ENCODE data around the gene YY1AP1. TPM values are rescaled to one million over a fixed set of nuclear protein-coding genes. Genes with fewer than 3 reads are reported as not detected.
"Not testable (repeated sequence)": the region's sequence is repeated elsewhere in the genome, so short reads cannot be mapped to it uniquely, and the experiment has no call there.

YY1AP1 gene
- 10 to 100 TPM; 72.6 to 79.6 (median 76.8) TPM for polyA plus RNA-seq (ENCODE audit: insufficient read length in 4 of 4)

DNA sequence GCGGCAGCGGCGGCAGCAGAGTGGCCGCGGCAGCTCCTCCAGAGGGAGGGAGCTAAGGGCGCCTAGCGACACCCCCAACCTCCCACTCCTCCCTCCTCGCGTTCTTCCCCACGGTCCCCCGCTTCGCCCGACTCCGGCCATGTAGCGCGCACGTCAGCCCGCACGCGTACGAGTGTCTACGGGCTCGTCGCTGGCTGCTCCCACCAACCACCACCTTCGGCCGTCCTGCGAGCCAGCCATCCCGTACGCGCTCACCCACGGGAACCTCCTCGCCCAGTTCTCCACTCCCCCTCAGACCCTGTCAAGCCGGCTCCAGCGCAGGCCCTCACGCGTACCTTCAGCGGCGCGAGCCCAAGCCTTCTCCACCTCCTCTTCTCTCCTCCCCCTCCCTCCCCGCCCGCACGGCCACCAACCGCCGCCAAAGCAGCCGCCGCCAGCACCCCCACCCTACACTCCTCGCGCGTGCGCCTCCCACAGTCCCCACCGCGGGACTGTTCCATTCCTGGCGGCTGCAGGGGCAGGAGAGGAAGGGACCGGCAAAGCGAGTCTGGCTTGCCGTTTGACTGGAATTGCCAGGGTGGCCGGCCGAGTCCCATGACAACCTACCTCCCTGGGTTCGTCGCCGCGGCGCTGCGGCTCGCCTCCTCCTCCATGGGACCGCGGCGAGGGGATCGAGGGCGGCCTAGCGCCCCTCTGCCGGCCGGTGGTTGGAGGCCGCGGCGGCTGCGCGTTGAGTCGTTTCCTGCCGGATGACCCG lies at the start of gene YY1AP1:
Gene YY1AP1 (minus strand): TSS at position 451 of the 757 bp plus-strand sequence. CDS start 8,338 bp downstream, outside the sequence.
- peak; percentile 82 to 87 (median 86) for DNase-seq (ENCODE audit: low read depth in 4 of 4, low spot score in 3 of 4)

GRCh38 chr1:155729031-155729898 lies 40.7 kb upstream of the YY1AP1 start:
- peak; percentile 5 to 45 (median 24) for DNase-seq (ENCODE audit: low read depth in 4 of 4, low spot score in 3 of 4)

DNA sequence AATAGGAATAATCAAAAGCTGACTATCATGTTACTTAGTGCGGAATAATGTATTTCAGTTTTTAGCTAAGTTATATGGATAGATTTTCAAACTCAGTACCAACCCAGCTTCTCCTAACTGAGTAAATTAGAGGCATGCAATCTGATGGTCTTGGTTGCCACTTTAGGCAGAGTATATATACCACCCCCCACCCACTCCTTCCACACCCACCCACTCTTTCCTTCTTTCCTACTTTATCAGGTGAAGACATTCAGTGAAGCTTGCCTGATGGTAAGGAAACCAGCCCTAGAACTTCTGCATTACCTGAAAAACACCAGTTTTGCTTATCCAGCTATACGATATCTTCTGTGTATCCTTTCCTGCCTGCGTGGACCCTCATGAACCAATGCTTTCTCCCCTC lies 36.6 kb upstream of the YY1AP1 start:
- no peak for DNase-seq (ENCODE audit: low read depth in 4 of 4, low spot score in 3 of 4)

- DNase-seq (ENCODE audit: low read depth in 4 of 4, low spot score in 3 of 4) = no peak
Observed at GRCh38 chr1:155719703-155720102, 31.1 kb upstream of the YY1AP1 start.

DNA sequence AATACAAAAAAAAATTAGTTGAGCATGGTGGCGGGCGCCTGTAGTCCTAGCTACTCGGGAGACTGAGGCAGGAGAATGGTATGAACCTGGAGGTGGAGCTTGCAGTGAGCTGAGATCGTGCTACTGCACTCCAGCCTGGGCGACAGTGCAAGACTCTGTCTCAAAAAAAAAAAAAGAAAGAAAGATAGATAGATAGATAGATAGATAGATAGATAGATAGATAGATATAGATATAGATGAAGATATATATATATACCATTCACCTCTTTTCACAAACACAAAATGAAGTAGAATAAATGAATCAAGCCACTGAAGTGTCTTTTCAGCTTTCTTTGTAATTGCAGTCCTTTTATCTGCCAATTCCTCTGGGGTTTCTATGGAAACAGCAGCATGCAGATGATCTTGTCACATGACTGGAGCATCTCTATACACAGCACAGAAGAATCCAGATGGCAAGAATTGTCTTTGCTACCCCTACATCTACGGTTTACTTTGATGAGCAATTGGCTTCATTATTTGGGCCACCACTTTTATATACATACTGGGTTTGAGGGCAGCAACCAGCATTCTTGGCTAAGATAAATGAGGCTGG lies 30.0 kb upstream of the YY1AP1 start:
- not testable (repeated sequence) for DNase-seq (ENCODE audit: low read depth in 4 of 4, low spot score in 3 of 4)

DNA sequence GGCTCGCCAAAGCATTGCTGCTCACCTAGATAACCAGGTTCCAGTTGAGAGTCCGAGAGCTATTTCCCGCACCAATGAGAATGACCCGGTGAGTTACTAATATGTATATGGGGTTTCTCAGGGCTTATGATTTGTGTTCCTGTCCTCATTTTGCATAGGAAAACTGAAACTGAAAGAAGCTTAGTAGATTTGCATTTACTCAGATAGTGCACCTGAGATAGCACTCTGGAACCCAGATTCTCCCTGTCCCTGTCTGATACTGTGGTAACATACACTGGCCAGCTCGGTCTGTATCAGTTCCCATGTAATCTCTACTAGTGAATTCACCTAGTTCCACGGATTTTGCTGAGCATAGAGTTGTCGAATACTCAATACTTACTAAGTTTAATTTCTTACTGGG lies 28.5 kb upstream of the YY1AP1 start:
- no peak for DNase-seq (ENCODE audit: low read depth in 4 of 4, low spot score in 3 of 4)

DNA sequence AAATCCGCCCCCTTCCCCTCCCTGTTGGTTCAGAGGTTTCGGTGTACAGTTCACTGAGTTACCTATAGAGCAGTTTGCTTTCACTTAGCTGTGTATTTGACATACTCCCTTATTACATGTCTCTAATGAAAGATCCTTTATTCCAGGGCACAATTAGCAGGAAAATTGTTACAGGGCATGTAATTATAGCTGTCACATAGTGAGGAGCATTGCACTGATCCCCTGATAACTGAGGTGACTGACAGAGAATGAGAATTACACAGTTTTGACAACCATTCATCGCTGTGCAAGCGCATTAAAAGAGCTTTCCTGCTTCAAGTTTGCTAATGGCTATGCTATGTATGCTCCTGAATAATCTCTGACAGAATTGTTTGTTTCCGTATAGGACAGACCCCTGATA lies 27.2 kb upstream of the YY1AP1 start:
- no peak for DNase-seq (ENCODE audit: low read depth in 4 of 4, low spot score in 3 of 4)

DNA sequence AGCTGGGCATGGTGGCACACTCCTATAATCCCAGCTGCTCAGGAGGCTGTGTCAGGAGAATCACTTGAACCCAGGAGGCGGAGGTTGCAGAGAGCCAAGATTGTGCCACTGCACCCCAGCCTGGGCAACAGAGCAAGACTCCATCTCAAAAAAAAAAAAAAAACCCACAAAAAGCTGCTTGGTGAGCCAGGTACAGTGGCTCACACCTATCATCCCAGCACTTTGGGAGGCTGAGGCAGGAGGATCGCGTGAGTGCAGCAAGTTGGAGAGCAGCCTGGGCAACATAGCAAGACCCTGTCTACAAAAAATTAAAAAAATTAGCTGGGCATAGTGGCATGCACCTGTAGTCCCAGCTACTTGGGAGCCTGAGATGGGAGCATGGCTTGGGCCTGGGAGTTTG lies 26.5 kb upstream of the YY1AP1 start:
- DNase-seq (ENCODE audit: low read depth in 4 of 4, low spot score in 3 of 4) = not testable (repeated sequence)

DNA sequence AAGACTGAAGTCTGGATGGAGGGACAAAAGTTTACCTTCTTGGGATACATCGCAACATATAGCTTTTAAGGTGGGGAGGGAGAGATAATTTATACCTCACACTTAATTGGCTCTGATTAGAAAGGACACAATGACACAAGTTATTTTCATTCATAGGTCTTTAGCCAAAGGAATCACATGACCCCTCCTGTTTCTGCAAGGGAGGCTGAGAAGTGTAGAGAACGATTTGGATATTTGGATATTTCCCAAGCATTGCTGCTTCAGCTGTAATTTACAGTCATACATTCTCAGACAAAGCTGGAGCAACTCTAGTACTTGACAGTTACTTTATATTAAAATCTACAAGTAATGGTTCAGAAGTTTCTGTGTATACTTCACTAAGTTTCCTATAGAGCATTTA lies 24.5 kb upstream of the YY1AP1 start:
- no peak for DNase-seq (ENCODE audit: low read depth in 4 of 4, low spot score in 3 of 4)

- not testable (repeated sequence) for DNase-seq (ENCODE audit: low read depth in 4 of 4, low spot score in 3 of 4)
Observed at GRCh38 chr1:155712636-155713035, 24.1 kb upstream of the YY1AP1 start.

DNA sequence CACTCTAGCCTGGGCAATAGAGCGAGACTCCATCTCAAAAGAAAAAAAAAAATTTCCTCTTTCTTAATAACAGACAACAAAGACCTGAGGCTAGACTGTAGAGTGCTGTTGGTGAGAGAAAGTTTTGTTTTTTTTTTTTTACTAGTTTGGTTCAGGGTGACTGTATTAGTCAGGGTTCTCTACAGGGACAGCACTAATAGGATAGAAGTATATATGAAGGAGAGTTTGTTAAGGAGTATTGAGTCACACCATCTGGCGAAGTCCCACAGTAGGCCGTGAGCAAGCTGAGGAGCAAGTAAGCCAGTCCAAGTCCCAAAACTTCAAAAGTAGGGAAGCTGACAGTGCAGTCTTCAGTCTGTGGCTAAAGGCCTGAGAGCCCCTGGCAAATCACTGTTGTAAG lies 22.9 kb upstream of the YY1AP1 start:
- not testable (repeated sequence) for DNase-seq (ENCODE audit: low read depth in 4 of 4, low spot score in 3 of 4)

DNA sequence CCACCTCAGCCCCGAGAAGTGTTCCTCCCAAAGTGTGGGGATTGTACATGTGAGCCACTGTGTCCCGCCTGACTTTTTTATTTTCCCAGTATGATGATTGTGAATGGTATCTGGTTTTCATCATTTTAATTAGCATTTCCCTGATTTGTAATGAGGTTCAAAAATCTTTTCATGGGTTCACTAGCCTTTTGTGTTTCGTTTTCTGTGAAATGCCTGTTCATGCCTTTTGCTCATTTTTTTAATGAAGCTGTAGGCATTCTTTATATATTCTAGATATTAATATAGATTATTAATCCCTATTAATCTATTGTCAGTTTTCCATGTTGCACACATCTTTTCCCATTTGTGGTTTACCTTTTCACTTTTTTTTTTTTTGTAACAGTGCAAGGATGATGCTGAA lies 20.8 kb upstream of the YY1AP1 start:
- DNase-seq (ENCODE audit: low read depth in 4 of 4, low spot score in 3 of 4) = no peak

GRCh38 chr1:155706139-155706538 lies 17.6 kb upstream of the YY1AP1 start:
- DNase-seq (ENCODE audit: low read depth in 4 of 4, low spot score in 3 of 4) = no peak

GRCh38 chr1:155704414-155704813 lies 15.8 kb upstream of the YY1AP1 start:
- DNase-seq (ENCODE audit: low read depth in 4 of 4, low spot score in 3 of 4) = not testable (repeated sequence)

DNA sequence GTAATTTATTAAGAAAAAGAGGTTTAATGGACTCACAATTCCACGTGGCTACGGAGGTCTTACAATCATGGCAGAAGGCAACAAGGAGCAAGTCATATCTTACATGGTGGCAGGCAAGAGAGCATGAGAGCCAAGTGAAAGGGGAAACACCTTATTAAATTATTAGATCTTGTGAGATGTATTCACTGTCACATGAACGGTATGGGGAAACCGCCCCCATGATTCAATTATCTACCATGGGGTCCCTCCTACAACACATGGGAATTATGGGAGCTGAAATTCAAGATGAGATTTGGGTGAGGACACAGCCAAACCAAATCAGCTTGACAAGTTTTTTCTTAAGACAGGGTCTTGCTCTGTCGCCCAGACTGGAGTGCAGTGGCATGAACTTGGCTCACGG lies 14.6 kb upstream of the YY1AP1 start:
- no peak for DNase-seq (ENCODE audit: low read depth in 4 of 4, low spot score in 3 of 4)

DNA sequence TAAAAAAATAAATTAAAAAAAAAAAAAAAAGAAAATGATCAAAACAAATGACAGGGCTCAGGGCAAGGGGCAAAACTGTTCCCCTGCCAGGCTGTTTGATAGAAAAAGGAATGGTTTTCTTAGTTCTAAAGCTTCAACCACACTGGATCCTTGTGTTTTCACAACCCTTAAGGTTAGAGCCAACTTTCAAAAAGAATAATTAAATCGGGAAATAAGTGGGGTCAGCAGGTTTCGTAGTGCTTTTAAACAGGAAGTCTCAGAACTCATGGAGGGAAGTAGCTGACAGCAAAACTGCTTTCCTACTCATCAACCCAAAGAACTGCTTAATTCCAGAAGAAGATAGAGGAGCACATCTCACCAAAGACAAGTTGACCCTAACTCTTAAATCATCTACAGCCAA lies 13.1 kb upstream of the YY1AP1 start:
- not testable (repeated sequence) for DNase-seq (ENCODE audit: low read depth in 4 of 4, low spot score in 3 of 4)

GRCh38 chr1:155699062-155699461 lies 10.5 kb upstream of the YY1AP1 start:
- not testable (repeated sequence) for DNase-seq (ENCODE audit: low read depth in 4 of 4, low spot score in 3 of 4)

GRCh38 chr1:155698382-155699038 lies 9.9 kb upstream of the YY1AP1 start:
- no peak for DNase-seq (ENCODE audit: low read depth in 4 of 4, low spot score in 3 of 4)

- not testable (repeated sequence) for DNase-seq (ENCODE audit: low read depth in 4 of 4, low spot score in 3 of 4)
Observed at GRCh38 chr1:155697616-155698015, 9.0 kb upstream of the YY1AP1 start.

DNA sequence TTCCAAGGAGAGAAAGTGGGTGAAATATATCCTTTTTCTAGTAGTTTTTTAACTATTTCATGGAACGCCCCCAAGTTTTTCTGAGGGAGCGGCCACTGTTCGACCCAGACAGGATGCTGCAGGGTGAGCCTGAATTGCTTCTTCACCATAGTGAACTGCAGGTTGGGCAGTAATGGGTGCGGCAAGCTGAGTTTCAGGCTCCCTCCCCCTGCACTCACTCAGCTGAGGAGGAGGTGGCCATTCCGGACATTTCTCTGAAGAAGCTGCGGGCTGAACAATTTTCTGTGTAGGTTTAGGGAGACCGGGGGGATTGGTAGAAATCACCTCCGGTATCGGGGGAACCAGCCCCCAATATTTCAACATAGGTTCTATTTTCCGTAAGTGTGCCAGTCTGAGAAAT lies 8.5 kb upstream of the YY1AP1 start:
- no peak for DNase-seq (ENCODE audit: low read depth in 4 of 4, low spot score in 3 of 4)

GRCh38 chr1:155696524-155696923 lies 8.0 kb upstream of the YY1AP1 start:
- DNase-seq (ENCODE audit: low read depth in 4 of 4, low spot score in 3 of 4) = no peak

Measured in left renal pelvis (tissue), 4 donors.